Esophagus squamous epithelium (tissue), 4 donors: ENCODE results near the gene OR2AG2.

Experiments used
- CTCF ChIP-seq, 6 experiments: fragments of 450-650 bp in 4 of 6; fragments of 200-600 bp in 2 of 6; sonication (generic) in 2 of 6; IDR thresholded peaks; one replicate each; pipeline ENCODE4 v1.5.1; 2016 to 2019; ENCODE audit warnings: antibody characterized with exemption in 6 of 6, mild to moderate bottlenecking in 4 of 6, moderate library complexity in 4 of 6
- POLR2A ChIP-seq, 4 donors: fragments of 450-650 bp; IDR thresholded peaks; one replicate each; pipeline ENCODE4 v1.6.1; 2017; ENCODE audit warnings: antibody characterized with exemption in 4 of 4, mild to moderate bottlenecking in 4 of 4, moderate library complexity in 3 of 4

DNA sequence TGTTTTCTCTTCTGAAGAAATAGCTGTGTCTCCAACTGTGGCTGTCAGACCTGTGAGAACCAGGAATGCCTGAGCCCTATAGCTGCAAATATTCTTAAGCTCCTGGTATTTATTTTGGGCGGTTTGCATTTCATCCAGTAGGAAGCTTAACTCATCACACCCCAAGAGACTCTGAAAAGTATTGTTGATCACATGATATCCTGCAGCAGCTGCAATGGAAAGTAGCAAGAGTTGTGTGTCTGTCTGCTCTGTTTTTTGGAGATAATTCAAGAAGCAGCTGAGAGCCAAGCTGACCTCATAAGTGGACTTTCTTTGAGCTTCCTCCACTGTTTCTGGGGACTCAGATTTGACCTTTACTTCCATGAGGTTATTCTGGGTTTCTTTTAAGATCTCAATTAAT is 52.2 kb downstream of the OR2AG2 start:
- TF ChIP-seq POLR2A (IDR thresholded peaks at IDR 0.05) = no peak
- no peak for TF ChIP-seq CTCF (IDR thresholded peaks at IDR 0.05)
